GM21381 (cell line): ENCODE results near the gene RAB40AL.

Source experiments
- ATAC-seq: cut with Tn5 transposase; IDR thresholded peaks from one replicate; pipeline ENCODE4 v1.9.1; 2021; ENCODE audit warnings: mild to moderate bottlenecking, moderate library complexity; ENCODE audit not compliant: unreplicated experiment

RAB40AL gene

DNA sequence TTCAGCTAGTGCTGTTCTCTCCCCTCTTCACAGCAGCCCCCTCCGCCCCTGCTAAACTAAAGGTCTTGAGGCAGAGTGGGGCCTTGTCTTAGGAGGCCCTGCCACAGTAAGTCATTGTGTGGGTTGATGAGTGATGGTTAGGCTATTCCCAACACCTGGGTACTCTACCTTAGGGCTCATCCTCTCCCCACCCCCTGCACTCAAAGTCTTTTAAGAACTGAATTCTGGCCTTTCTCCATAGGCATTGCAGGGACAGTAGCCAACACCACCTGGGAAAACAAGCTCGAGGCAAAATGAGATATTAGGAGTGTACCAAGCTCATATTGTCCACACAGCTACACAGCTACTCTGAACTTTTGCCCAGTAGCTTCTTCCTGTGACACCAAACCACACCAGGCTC is 42.5 kb downstream of the RAB40AL start:
- no peak for ATAC-seq

DNA sequence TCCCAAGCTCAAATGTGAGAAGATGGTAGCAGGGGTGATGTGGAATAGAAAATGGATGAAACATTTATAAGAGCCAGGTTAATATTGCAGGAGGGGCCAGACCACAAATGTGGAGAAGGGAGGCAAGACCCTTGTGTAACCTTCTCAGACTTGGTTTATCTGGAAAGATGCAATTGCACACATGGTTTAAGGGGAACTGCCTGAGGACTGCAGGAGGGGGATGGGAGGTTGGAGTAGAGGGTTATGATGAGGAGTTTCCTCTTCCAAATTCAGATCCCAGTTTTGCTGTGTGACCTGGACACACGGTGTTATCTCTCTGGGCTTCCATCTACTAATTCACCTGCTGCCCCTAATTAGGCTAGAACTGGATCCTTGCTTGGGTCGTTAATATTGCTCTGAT is 46.1 kb downstream of the RAB40AL start:
- no peak for ATAC-seq

DNA sequence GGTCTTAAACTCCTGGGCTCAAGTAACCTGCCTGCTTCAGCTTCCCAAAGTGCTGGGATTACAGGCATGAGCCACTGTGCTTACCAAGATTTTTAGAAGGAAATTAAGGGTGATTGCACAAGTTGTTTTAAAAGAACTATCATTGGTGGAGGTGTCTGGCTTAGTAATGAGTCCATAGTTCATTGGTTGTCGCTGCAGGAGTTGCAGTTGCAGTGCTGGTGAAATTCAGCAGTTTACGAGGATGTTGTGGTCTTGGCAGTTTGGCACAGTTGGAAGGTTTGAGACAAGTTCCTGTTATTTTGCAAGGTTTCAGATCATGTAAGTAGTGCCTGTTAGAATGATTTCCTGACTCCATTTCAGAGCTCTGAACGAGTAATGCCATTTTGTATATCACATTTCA is 48.1 kb downstream of the RAB40AL start:
- no peak for ATAC-seq
